ENCODE data around the gene RCC1. TPM values are rescaled to one million over a fixed set of nuclear protein-coding genes. Genes with fewer than 3 reads are reported as not detected.
"Not testable (repeated sequence)": the region's sequence is repeated elsewhere in the genome, so short reads cannot be mapped to it uniquely, and the experiment has no call there.

The RCC1 gene
- total RNA-seq, 2 experiments from 2014 or later: 83.5 to 86.1 TPM

GRCh38 chr1:28552758-28553663, 47.2 kb downstream of the RCC1 start, which contains the start of gene TRNAU1AP:
TRNAU1AP (plus strand) TSS chr1:28553085; CDS start chr1:28553111, 26 bp downstream.
- Mint-ChIP-seq H3K27ac (peak within 1 kb of the TSS; percentile 96), H3K27me3 (no peaks in the 10 kb centered on the region), H3K4me3 (peak within 1 kb of the TSS; percentile 98), H3K36me3 (peaks cover 17% of the 10 kb centered on the region), H3K4me1 (ENCODE audit: low read depth) (peaks cover 17% of the 10 kb centered on the region), H3K9me3 (no peaks in the 10 kb centered on the region)
- intact Hi-C loops (cut with micrococcal nuclease): loop anchor here (1.0 to 10.0 kb wide), 4 partner anchors 28 to 224 kb away; partner anchors contain the start of genes MED18, RNU11 and TAF12
- ChIA-PET CTCF (interaction anchor here (1.1 to 3.3 kb wide), 7 partner anchors 10 to 324 kb away, joined by 3 to 14 read pairs (median 4); no protein-coding TSS in a partner anchor), POLR2A (interaction anchor here (0.8 to 4.5 kb wide), 13 partner anchors 10 to 184 kb away, joined by 3 to 86 read pairs (median 5); partner anchors contain the start of genes GMEB1, RCC1, RNU11 and TAF12)
- peak; percentile 99 for DNase-seq

- intact Hi-C loops (cut with micrococcal nuclease): no loop called here
These were observed 55.0 kb downstream of the RCC1 start for GRCh38 chr1:28560886-28561285.

GRCh38 chr1:28564310-28564709, 58.5 kb downstream of the RCC1 start:
- no peaks in the 10 kb centered on the region for H3K27me3 Mint-ChIP-seq
- POLR2A ChIA-PET: interaction anchor here (0.6 to 1.0 kb wide), 2 partner anchors 18 to 240 kb away, joined by 3 read pairs; no protein-coding TSS in a partner anchor
- DNase-seq: no peak
- H3K27ac Mint-ChIP-seq: no peak overlapping the region
- H3K4me1 Mint-ChIP-seq (ENCODE audit: low read depth): no peaks in the 10 kb centered on the region
- no peak overlapping the region for H3K4me3 Mint-ChIP-seq
- H3K36me3 Mint-ChIP-seq: peaks cover 44% of the 10 kb centered on the region
- no peaks in the 10 kb centered on the region for H3K9me3 Mint-ChIP-seq
- intact Hi-C loops (cut with micrococcal nuclease): no loop called here
- CTCF ChIA-PET: no interaction called here

More at GRCh38 chr1:28560886-28561285, 55.0 kb downstream of the RCC1 start:
- H3K9me3 Mint-ChIP-seq: no peaks in the 10 kb centered on the region
- no peak for DNase-seq
- ChIA-PET CTCF (no interaction called here), POLR2A (no interaction called here)
- no peaks in the 10 kb centered on the region for H3K27me3 Mint-ChIP-seq
- no peaks in the 10 kb centered on the region for H3K4me1 Mint-ChIP-seq (ENCODE audit: low read depth)
- no peak overlapping the region for H3K27ac Mint-ChIP-seq
- peaks cover 36% of the 10 kb centered on the region for H3K36me3 Mint-ChIP-seq
- H3K4me3 Mint-ChIP-seq: no peak overlapping the region

GRCh38 chr1:28565040-28565439, 59.2 kb downstream of the RCC1 start:
- ChIA-PET CTCF (no interaction called here), POLR2A (interaction anchor here (0.6 to 1.0 kb wide), 3 partner anchors 17 to 386 kb away, joined by 3 read pairs; no protein-coding TSS in a partner anchor)
- peaks cover 40% of the 10 kb centered on the region for H3K36me3 Mint-ChIP-seq

GRCh38 chr1:28565726-28566125, 59.9 kb downstream of the RCC1 start:
- CTCF ChIA-PET: no interaction called here
- Mint-ChIP-seq H3K36me3 (peaks cover 35% of the 10 kb centered on the region), H3K9me3 (no peaks in the 10 kb centered on the region), H3K4me3 (no peak overlapping the region), H3K27ac (no peak overlapping the region), H3K4me1 (ENCODE audit: low read depth) (no peaks in the 10 kb centered on the region), H3K27me3 (no peaks in the 10 kb centered on the region)
- no peak for DNase-seq
- POLR2A ChIA-PET: interaction anchor here (0.6 kb wide), 1 partner anchor 180 kb away, joined by 3 read pairs; no protein-coding TSS in a partner anchor
- intact Hi-C loops (cut with micrococcal nuclease): no loop called here

More at GRCh38 chr1:28565040-28565439, 59.2 kb downstream of the RCC1 start:
- Mint-ChIP-seq H3K4me3 (no peak overlapping the region), H3K9me3 (no peaks in the 10 kb centered on the region), H3K27ac (no peak overlapping the region), H3K4me1 (ENCODE audit: low read depth) (no peaks in the 10 kb centered on the region), H3K27me3 (no peaks in the 10 kb centered on the region)
- no peak for DNase-seq
- intact Hi-C loops (cut with micrococcal nuclease): no loop called here

GRCh38 chr1:28566931-28567330, 61.1 kb downstream of the RCC1 start:
- POLR2A ChIA-PET: interaction anchor here (0.5 to 0.8 kb wide), 2 partner anchors 14 to 15 kb away, joined by 3 to 4 read pairs; partner anchors contain the start of gene TRNAU1AP
- H3K27ac Mint-ChIP-seq: no peak overlapping the region

GRCh38 chr1:28571911-28572310, 66.1 kb downstream of the RCC1 start:
- H3K4me1 Mint-ChIP-seq (ENCODE audit: low read depth): no peaks in the 10 kb centered on the region
- peaks cover 22% of the 10 kb centered on the region for H3K36me3 Mint-ChIP-seq
- no peaks in the 10 kb centered on the region for H3K27me3 Mint-ChIP-seq
- no peak overlapping the region for H3K27ac Mint-ChIP-seq
- H3K4me3 Mint-ChIP-seq: no peak overlapping the region
- no peak for DNase-seq
- intact Hi-C loops (cut with micrococcal nuclease): no loop called here
- ChIA-PET CTCF (interaction anchor here (0.6 kb wide), 1 partner anchor 81 kb away, joined by 3 read pairs; no protein-coding TSS in a partner anchor), POLR2A (interaction anchor here (0.7 to 3.3 kb wide), 3 partner anchors 8 to 18 kb away, joined by 3 to 9 read pairs (median 3); no protein-coding TSS in a partner anchor)
- no peaks in the 10 kb centered on the region for H3K9me3 Mint-ChIP-seq

More at GRCh38 chr1:28566931-28567330, 61.1 kb downstream of the RCC1 start:
- H3K27me3 Mint-ChIP-seq: no peaks in the 10 kb centered on the region
- H3K4me3 Mint-ChIP-seq: no peak overlapping the region
- H3K9me3 Mint-ChIP-seq: no peaks in the 10 kb centered on the region
- CTCF ChIA-PET: no interaction called here
- H3K36me3 Mint-ChIP-seq: peaks cover 33% of the 10 kb centered on the region
- no peak for DNase-seq
- H3K4me1 Mint-ChIP-seq (ENCODE audit: low read depth): no peaks in the 10 kb centered on the region
- intact Hi-C loops (cut with micrococcal nuclease): no loop called here

- intact Hi-C loops (cut with micrococcal nuclease); H3K27ac Mint-ChIP-seq; H3K4me3 Mint-ChIP-seq; H3K27me3 Mint-ChIP-seq; DNase-seq; CTCF ChIA-PET; H3K4me1 Mint-ChIP-seq (ENCODE audit: low read depth); H3K9me3 Mint-ChIP-seq: not testable (repeated sequence)
- H3K36me3 Mint-ChIP-seq: peaks cover 25% of the 10 kb centered on the region
- POLR2A ChIA-PET: interaction anchor here (0.7 to 3.3 kb wide), 2 partner anchors 9 to 76 kb away, joined by 3 to 9 read pairs; no protein-coding TSS in a partner anchor
These were observed 67.0 kb downstream of the RCC1 start for GRCh38 chr1:28572891-28573290.

GRCh38 chr1:28573564-28573963, 67.7 kb downstream of the RCC1 start:
- Mint-ChIP-seq H3K27ac (no peak overlapping the region), H3K36me3 (peaks cover 27% of the 10 kb centered on the region), H3K9me3 (no peaks in the 10 kb centered on the region), H3K4me1 (ENCODE audit: low read depth) (peaks cover 6% of the 10 kb centered on the region), H3K4me3 (no peak overlapping the region), H3K27me3 (no peaks in the 10 kb centered on the region)
- no peak for DNase-seq
- intact Hi-C loops (cut with micrococcal nuclease): no loop called here
- POLR2A ChIA-PET: interaction anchor here (0.7 to 1.0 kb wide), 2 partner anchors 10 to 75 kb away, joined by 3 read pairs; no protein-coding TSS in a partner anchor
- CTCF ChIA-PET: interaction anchor here (0.7 kb wide), 1 partner anchor 30 kb away, joined by 3 read pairs; no protein-coding TSS in a partner anchor

GRCh38 chr1:28577052-28577678, 71.3 kb downstream of the RCC1 start:
- H3K36me3 Mint-ChIP-seq: peaks cover 44% of the 10 kb centered on the region
- no peaks in the 10 kb centered on the region for H3K27me3 Mint-ChIP-seq
- H3K4me1 Mint-ChIP-seq (ENCODE audit: low read depth): peaks cover 25% of the 10 kb centered on the region
- H3K4me3 Mint-ChIP-seq: no peak overlapping the region
- CTCF ChIA-PET: interaction anchor here (0.6 kb wide), 1 partner anchor 170 kb away, joined by 3 read pairs; no protein-coding TSS in a partner anchor
- H3K27ac Mint-ChIP-seq: peak overlapping the region; percentile 89
- DNase-seq: no peak
- intact Hi-C loops (cut with micrococcal nuclease): no loop called here
- POLR2A ChIA-PET: interaction anchor here (0.7 to 8.0 kb wide), 6 partner anchors 10 to 71 kb away, joined by 3 to 180 read pairs (median 42); partner anchors contain the start of genes RCC1, RNU11, TAF12 and TRNAU1AP
- no peaks in the 10 kb centered on the region for H3K9me3 Mint-ChIP-seq

- ChIA-PET POLR2A (interaction anchor here (0.8 to 8.0 kb wide), 10 partner anchors 9 to 70 kb away, joined by 3 to 180 read pairs (median 12); partner anchors contain the start of genes RCC1, RNU11, TAF12 and TRNAU1AP), CTCF (interaction anchor here (0.5 to 4.2 kb wide), 4 partner anchors 8 to 169 kb away, joined by 3 to 25 read pairs (median 4); partner anchors contain the start of gene TRNAU1AP)
- no peak overlapping the region for H3K4me3 Mint-ChIP-seq
- no peaks in the 10 kb centered on the region for H3K9me3 Mint-ChIP-seq
- intact Hi-C loops (cut with micrococcal nuclease): loop anchor here (1.0 kb wide), 1 partner anchor 60 kb away; no protein-coding TSS in a partner anchor
- H3K27me3 Mint-ChIP-seq: no peaks in the 10 kb centered on the region
- peaks cover 44% of the 10 kb centered on the region for H3K36me3 Mint-ChIP-seq
- H3K4me1 Mint-ChIP-seq (ENCODE audit: low read depth): peaks cover 27% of the 10 kb centered on the region
- DNase-seq: no peak
- peak overlapping the region; percentile 89 for H3K27ac Mint-ChIP-seq
These were observed 72.1 kb downstream of the RCC1 start for GRCh38 chr1:28577738-28578536.
